GM06990 (cell line): ENCODE measurements around the gene RUNX3.

Experiments used
- DNase-seq: peaks from one replicate; pipeline ENCODE4 v3.0.0-alpha.2; 2011; ENCODE audit not compliant: insufficient read length; ENCODE audit errors: extremely low read depth
- H3K27me3 ChIP-seq: replicated peaks from 2 replicates; pipeline ENCODE4 v1.6.0; 2011; ENCODE audit warnings: low read length; ENCODE audit not compliant: control insufficient read depth, insufficient read depth
- H3K36me3 ChIP-seq: 2 replicates; pipeline ENCODE4 v1.5.1; 2011; ENCODE audit warnings: low read length; ENCODE audit not compliant: control insufficient read depth, insufficient read depth
- H3K4me3 ChIP-seq: replicated peaks from 2 replicates; pipeline ENCODE4 v1.5.1; 2011; ENCODE audit warnings: low read depth, mild to moderate bottlenecking, control low read depth, low read length
- CTCF ChIP-seq: IDR thresholded peaks from 2 replicates; pipeline ENCODE4 v1.5.1; 2011; ENCODE audit warnings: low read length, control low read depth, mild to moderate bottlenecking, inconsistent platforms; ENCODE audit not compliant: insufficient read depth, poor library complexity, severe bottlenecking

RUNX3 gene

DNA sequence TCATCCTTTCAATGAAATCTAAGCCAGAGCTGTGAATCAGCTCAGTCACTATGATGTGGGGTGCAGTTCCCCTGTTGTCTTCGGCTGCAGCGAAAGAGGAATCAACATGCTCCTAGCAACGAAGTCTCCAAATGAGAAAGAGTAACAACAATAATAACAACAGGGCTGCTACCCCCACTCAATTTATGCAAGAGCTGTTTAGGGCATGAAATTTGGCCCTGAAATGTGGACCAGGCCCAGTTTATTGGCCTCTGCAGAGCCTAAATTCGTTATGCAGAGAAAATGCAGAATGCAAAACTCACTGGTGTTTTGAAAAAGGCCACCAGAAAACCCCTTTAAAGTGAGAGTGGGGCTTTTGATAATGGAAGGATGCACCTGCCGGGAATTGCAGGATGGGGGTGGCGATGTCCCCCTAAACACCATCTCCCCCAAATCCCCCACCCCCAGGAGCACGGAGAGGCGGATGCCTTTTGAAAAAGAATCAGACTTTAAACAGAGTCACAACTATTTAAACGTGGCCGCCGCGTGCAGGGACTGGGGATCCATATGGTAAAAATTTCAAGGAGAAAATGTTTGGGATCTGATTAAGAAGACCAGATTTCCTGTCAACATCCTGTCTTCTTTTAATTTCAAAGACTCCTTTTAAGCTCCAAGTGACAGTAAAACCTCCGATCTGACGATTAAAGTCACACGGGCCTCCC is 1.9 kb downstream of the RUNX3 start:
- no peak for TF ChIP-seq CTCF
- Histone ChIP-seq H3K27me3 (no peaks in the 10 kb centered on the region), H3K4me3 (peak overlapping the region; percentile 79), H3K36me3 (peaks cover 28% of the 10 kb centered on the region)
- no peak for DNase-seq

GRCh38 chr1:24927473-24927872 is 2.6 kb downstream of the RUNX3 start:
- no peaks in the 10 kb centered on the region for H3K27me3 ChIP-seq
- H3K36me3 ChIP-seq: peaks cover 31% of the 10 kb centered on the region
- DNase-seq: no peak
- TF ChIP-seq CTCF: no peak
- peak overlapping the region; percentile 79 for H3K4me3 ChIP-seq

DNA sequence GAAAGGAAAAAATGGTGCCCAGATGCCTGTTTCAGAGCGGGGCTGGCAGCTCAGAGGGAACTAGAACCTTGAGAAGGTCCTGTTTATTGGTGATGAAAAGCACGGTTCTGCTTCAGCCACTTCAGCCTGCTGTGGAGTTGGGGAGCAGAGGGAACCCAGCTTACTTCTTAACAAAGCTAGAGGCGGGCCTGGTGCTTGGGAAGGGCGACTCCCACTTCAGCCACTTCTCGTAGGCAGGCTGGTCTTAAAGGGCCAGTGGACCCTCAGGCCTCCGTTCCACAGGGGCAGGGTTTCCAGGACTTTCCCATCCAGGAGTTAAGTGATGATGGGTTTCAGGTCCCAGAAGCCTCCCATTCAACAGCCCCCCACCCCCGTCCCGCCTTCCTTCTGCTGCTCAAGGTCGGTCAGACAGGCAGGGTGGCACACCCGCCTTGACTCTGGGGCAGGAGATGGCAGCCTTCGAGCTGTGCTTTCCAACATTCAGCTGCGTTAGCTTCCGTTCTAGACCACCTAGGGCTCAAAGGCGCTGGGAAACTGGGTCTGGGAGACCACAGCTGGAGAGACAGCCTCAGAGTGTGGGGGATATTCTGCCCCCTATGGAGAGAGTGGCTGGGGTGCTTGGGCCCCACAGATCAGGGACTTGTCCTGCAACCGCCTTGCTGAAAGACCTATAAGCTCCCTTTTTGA is 3.4 kb downstream of the RUNX3 start:
- peak; percentile 29 for TF ChIP-seq CTCF
- peak overlapping the region; percentile 79 for H3K4me3 ChIP-seq
- H3K27me3 ChIP-seq: no peaks in the 10 kb centered on the region
- peaks cover 30% of the 10 kb centered on the region for H3K36me3 ChIP-seq
- DNase-seq: no peak

DNA sequence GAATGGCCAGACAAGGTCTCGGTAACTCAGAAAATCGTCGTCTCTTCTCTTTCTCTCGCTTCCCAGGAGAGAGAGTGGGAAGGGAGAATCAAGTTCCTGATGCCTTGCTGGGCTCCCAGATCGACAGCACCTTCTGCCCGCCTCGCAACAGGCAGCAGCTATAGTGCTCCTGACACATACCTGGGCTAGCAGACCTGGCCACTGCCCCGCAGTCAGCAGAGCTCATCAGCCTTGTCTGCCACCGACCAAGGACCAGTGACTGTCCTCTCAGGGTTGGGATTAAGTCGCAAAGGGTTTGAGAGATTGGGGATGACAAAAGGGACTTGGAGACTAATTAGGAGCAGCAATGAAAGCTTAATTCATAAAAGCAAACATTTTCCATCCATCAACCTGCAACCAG is 4.1 kb downstream of the RUNX3 start:
- Histone ChIP-seq H3K36me3 (peaks cover 34% of the 10 kb centered on the region), H3K27me3 (no peaks in the 10 kb centered on the region), H3K4me3 (peak overlapping the region; percentile 79)
- TF ChIP-seq CTCF: no peak
- no peak for DNase-seq

- TF ChIP-seq CTCF: no peak
- DNase-seq: peak; percentile 67
- Histone ChIP-seq H3K27me3 (no peaks in the 10 kb centered on the region), H3K4me3 (peak overlapping the region; percentile 79), H3K36me3 (peaks cover 34% of the 10 kb centered on the region)
Observed at GRCh38 chr1:24925082-24925779, 4.8 kb downstream of the RUNX3 start.
